ENCODE measurements around the gene TMEM272. TPM values are rescaled to one million over a fixed set of nuclear protein-coding genes. Genes with fewer than 3 reads are reported as not detected.
A peak's percentile ranks its signal among the peaks of the same experiment; 100 is the strongest.

The TMEM272 gene
- total RNA-seq, 1 donor from 2014 or later, result not detected

- no peaks in the 10 kb centered on the region for H3K4me1 Mint-ChIP-seq (ENCODE audit: unreplicated experiment)
- no peak for TF ChIP-seq CTCF (IDR thresholded peaks at IDR 0.05)
- peak; percentile 64 for DNase-seq (ENCODE audit: extremely low spot score, unreplicated experiment)
- peaks cover 27% of the 10 kb centered on the region for H3K27me3 Mint-ChIP-seq (ENCODE audit: unreplicated experiment)
- no peak overlapping the region for H3K27ac Mint-ChIP-seq (ENCODE audit: unreplicated experiment)
- no peak overlapping the region for H3K4me3 Mint-ChIP-seq (ENCODE audit: unreplicated experiment)
- no peaks in the 10 kb centered on the region for H3K9me3 Mint-ChIP-seq (ENCODE audit: unreplicated experiment)
- no peaks in the 10 kb centered on the region for H3K36me3 Mint-ChIP-seq (ENCODE audit: unreplicated experiment)
Measured at GRCh38 chr13:51883226-51883600, 38.2 kb upstream of the TMEM272 start.

GRCh38 chr13:51882570-51883225 lies 37.7 kb upstream of the TMEM272 start:
- DNase-seq (ENCODE audit: extremely low spot score, unreplicated experiment), result peak; percentile 81
- TF ChIP-seq CTCF (IDR thresholded peaks at IDR 0.05), result no peak
- no peaks in the 10 kb centered on the region for H3K4me1 Mint-ChIP-seq (ENCODE audit: unreplicated experiment)
- no peaks in the 10 kb centered on the region for H3K9me3 Mint-ChIP-seq (ENCODE audit: unreplicated experiment)
- H3K27me3 Mint-ChIP-seq (ENCODE audit: unreplicated experiment), result peaks cover 27% of the 10 kb centered on the region
- H3K4me3 Mint-ChIP-seq (ENCODE audit: unreplicated experiment), result no peak overlapping the region
- no peak overlapping the region for H3K27ac Mint-ChIP-seq (ENCODE audit: unreplicated experiment)
- no peaks in the 10 kb centered on the region for H3K36me3 Mint-ChIP-seq (ENCODE audit: unreplicated experiment)

- Mint-ChIP-seq H3K9me3 (ENCODE audit: unreplicated experiment) (no peaks in the 10 kb centered on the region), H3K27ac (ENCODE audit: unreplicated experiment) (no peak overlapping the region), H3K4me3 (ENCODE audit: unreplicated experiment) (no peak overlapping the region), H3K36me3 (ENCODE audit: unreplicated experiment) (no peaks in the 10 kb centered on the region), H3K27me3 (ENCODE audit: unreplicated experiment) (peaks cover 28% of the 10 kb centered on the region), H3K4me1 (ENCODE audit: unreplicated experiment) (no peaks in the 10 kb centered on the region)
- DNase-seq (ENCODE audit: extremely low spot score, unreplicated experiment), result no peak
- no peak for TF ChIP-seq CTCF (IDR thresholded peaks at IDR 0.05)
Measured at GRCh38 chr13:51881296-51881695, 36.3 kb upstream of the TMEM272 start.

GRCh38 chr13:51879133-51879532 lies 34.2 kb upstream of the TMEM272 start:
- H3K9me3 Mint-ChIP-seq (ENCODE audit: unreplicated experiment), result no peaks in the 10 kb centered on the region

GRCh38 chr13:51874651-51875050 lies 29.7 kb upstream of the TMEM272 start:
- H3K9me3 Mint-ChIP-seq (ENCODE audit: unreplicated experiment), result no peaks in the 10 kb centered on the region
- H3K27ac Mint-ChIP-seq (ENCODE audit: unreplicated experiment), result no peak overlapping the region
- peaks cover 3% of the 10 kb centered on the region for H3K36me3 Mint-ChIP-seq (ENCODE audit: unreplicated experiment)
- no peak for TF ChIP-seq CTCF (IDR thresholded peaks at IDR 0.05)
- no peaks in the 10 kb centered on the region for H3K4me1 Mint-ChIP-seq (ENCODE audit: unreplicated experiment)
- H3K27me3 Mint-ChIP-seq (ENCODE audit: unreplicated experiment), result peaks cover 20% of the 10 kb centered on the region
- no peak overlapping the region for H3K4me3 Mint-ChIP-seq (ENCODE audit: unreplicated experiment)
- DNase-seq (ENCODE audit: extremely low spot score, unreplicated experiment), result no peak

More at GRCh38 chr13:51879133-51879532, 34.2 kb upstream of the TMEM272 start:
- Mint-ChIP-seq H3K27ac (ENCODE audit: unreplicated experiment) (no peak overlapping the region), H3K4me3 (ENCODE audit: unreplicated experiment) (no peak overlapping the region), H3K36me3 (ENCODE audit: unreplicated experiment) (peaks cover 3% of the 10 kb centered on the region), H3K4me1 (ENCODE audit: unreplicated experiment) (no peaks in the 10 kb centered on the region), H3K27me3 (ENCODE audit: unreplicated experiment) (peaks cover 19% of the 10 kb centered on the region)
- no peak for TF ChIP-seq CTCF (IDR thresholded peaks at IDR 0.05)
- DNase-seq (ENCODE audit: extremely low spot score, unreplicated experiment), result no peak
